HepG2 (cell line): ENCODE measurements around the gene ROM1. TPM values are rescaled to one million over a fixed set of nuclear protein-coding genes. Genes with fewer than 3 reads are reported as not detected.
A peak's percentile ranks its signal among the peaks of the same experiment; 100 is the strongest.

Experiments used
- FUBP1 ChIP-seq: sonication (generic); formaldehyde crosslinking; IDR thresholded peaks from 2 replicates; pipeline ENCODE4 v1.5.1; 2020; ENCODE audit warnings: missing genetic modification reagents, mild to moderate bottlenecking, borderline replicate concordance
- KDM5B ChIP-seq: sonication (generic); formaldehyde crosslinking; IDR thresholded peaks from 2 replicates; pipeline ENCODE4 v1.4.0; 2020; ENCODE audit warnings: missing genetic modification reagents, mild to moderate bottlenecking, borderline replicate concordance
- KIAA2018 ChIP-seq: sonication (generic); formaldehyde crosslinking; IDR thresholded peaks from 2 replicates; pipeline ENCODE4 v1.5.0; 2020; ENCODE audit warnings: mild to moderate bottlenecking, missing genetic modification reagents, borderline replicate concordance
- ZNF101 ChIP-seq: sonication (generic); formaldehyde crosslinking; IDR thresholded peaks from 2 replicates; pipeline ENCODE4 v1.4.0; 2020; ENCODE audit warnings: mild to moderate bottlenecking, low read depth, missing genetic modification reagents, borderline replicate concordance
- ZNF367 ChIP-seq: sonication (generic); formaldehyde crosslinking; IDR thresholded peaks from 2 replicates; pipeline ENCODE4 v1.4.0; 2020; ENCODE audit warnings: missing genetic modification reagents, borderline replicate concordance
- ZNF512 ChIP-seq: sonication (generic); formaldehyde crosslinking; IDR thresholded peaks from 2 replicates; pipeline ENCODE4 v1.4.0; 2020; ENCODE audit warnings: mild to moderate bottlenecking, missing genetic modification reagents
- ZNF570 ChIP-seq: sonication (generic); formaldehyde crosslinking; IDR thresholded peaks from 2 replicates; pipeline ENCODE4 v1.4.0; 2020; ENCODE audit warnings: mild to moderate bottlenecking, missing genetic modification reagents, borderline replicate concordance
- ZNF576 ChIP-seq: sonication (generic); formaldehyde crosslinking; IDR thresholded peaks from 2 replicates; pipeline ENCODE4 v1.4.0; 2020; ENCODE audit warnings: mild to moderate bottlenecking, missing genetic modification reagents
- ZNF883 ChIP-seq: sonication (generic); formaldehyde crosslinking; IDR thresholded peaks from 2 replicates; pipeline ENCODE4 v1.5.1; 2020; ENCODE audit warnings: mild to moderate bottlenecking, missing genetic modification reagents; ENCODE audit errors: not compliant biosample characterization
- ZSCAN25 ChIP-seq: sonication (generic); formaldehyde crosslinking; IDR thresholded peaks from 2 replicates; pipeline ENCODE4 v1.8.0; 2022; ENCODE audit warnings: mild to moderate bottlenecking, missing genetic modification reagents
- ZXDC ChIP-seq: sonication (generic); formaldehyde crosslinking; IDR thresholded peaks from 2 replicates; pipeline ENCODE4 v1.5.0; 2020; ENCODE audit warnings: mild to moderate bottlenecking, missing genetic modification reagents
- polyA plus RNA-seq, 8 experiments: library from polyadenylated mRNA; depleted of rRNA in 3 of 8; stranded (reverse) in 7 of 8; unstranded in 1 of 8; fragments of >200 nt; fragmentation: Illumina TruSeq in 4 of 8; extraction: Trizol in 4 of 8; gene quantifications; 2 replicates each; pipeline versions ENCODE4 v1.2.1 to v1.2.3, GENCODE V29; 2011 to 2016; ENCODE audit warnings: low read depth in 4 of 8, missing spikeins in 1 of 8, mixed read lengths in 1 of 8; ENCODE audit not compliant: insufficient read depth in 1 of 8
- total RNA-seq, 5 experiments: library from RNA; depleted of rRNA; stranded (reverse); fragments of >200 nt; fragmentation: Illumina TruSeq; extraction: Trizol; gene quantifications; 2 replicates each; pipeline ENCODE4 v1.2.3, GENCODE V29; 2016; ENCODE audit warnings: low read depth in 1 of 5

Gene ROM1
- total and polyA plus RNA-seq, 2 of the 13 experiments (the other 11 are each of a cell fraction or from before 2014, with no cell fraction given): 1.2 to 2.4 TPM

- TF ChIP-seq KIAA2018 (no peak), ZNF570 (CRISPR knock-in tag) (no peak), ZXDC (CRISPR knock-in tag) (0 out of 2 replicates have a peak, but pooled peaks have one; percentile 48), ZNF367 (CRISPR knock-in tag) (no peak; the same call in 1 of the 2 replicates), KDM5B (CRISPR knock-in tag) (peak; percentile 91; the same call in 1 of the 2 replicates), FUBP1 (CRISPR knock-in tag) (0 out of 2 replicates have a peak, but pooled peaks have one; percentile 67), ZNF883 (peak; percentile 79), ZNF512 (CRISPR knock-in tag) (no peak), ZNF101 (CRISPR knock-in tag) (no peak), ZNF576 (CRISPR knock-in tag) (no peak), ZSCAN25 (CRISPR knock-in tag) (0 out of 2 replicates have a peak, but pooled peaks have one; percentile 72)
These were observed 8.8 kb downstream of the ROM1 start, which contains the start of gene B3GAT3 (continued) for GRCh38 chr11:62621567-62622470.
